GM12865 (cell line): ENCODE data around the gene SETD1A.

ENCODE experiments used
- DNase-seq: peaks from one replicate; pipeline ENCODE4 v3.0.0; 2010; ENCODE audit warnings: low read depth
- H3K4me3 ChIP-seq: 2 replicates; pipeline ENCODE4 v1.5.1; 2011; ENCODE audit warnings: mild to moderate bottlenecking, low read depth, low read length, control low read depth
- CTCF ChIP-seq: IDR thresholded peaks from 2 replicates; pipeline ENCODE4 v1.5.1; 2011; ENCODE audit warnings: low read length, control low read depth, low read depth, inconsistent platforms; ENCODE audit not compliant: insufficient read depth; ENCODE audit errors: missing control alignments

SETD1A gene

GRCh38 chr16:30987581-30988190 is 30.1 kb downstream of the SETD1A start:
- no peak for TF ChIP-seq CTCF
- no peak overlapping the region for H3K4me3 ChIP-seq
- no peak for DNase-seq

GRCh38 chr16:30989469-30990047 is 32.0 kb downstream of the SETD1A start:
- no peak for DNase-seq
- no peak for TF ChIP-seq CTCF
- no peak overlapping the region for H3K4me3 ChIP-seq

GRCh38 chr16:30990105-30990504 is 32.6 kb downstream of the SETD1A start:
- DNase-seq: no peak
- TF ChIP-seq CTCF: no peak
- no peak overlapping the region for H3K4me3 ChIP-seq

GRCh38 chr16:30991052-30991451 is 33.5 kb downstream of the SETD1A start:
- no peak overlapping the region for H3K4me3 ChIP-seq
- TF ChIP-seq CTCF: no peak
- DNase-seq: no peak

GRCh38 chr16:30992276-30992780 is 34.8 kb downstream of the SETD1A start:
- no peak for DNase-seq
- no peak overlapping the region for H3K4me3 ChIP-seq
- TF ChIP-seq CTCF: no peak

- DNase-seq: no peak
- TF ChIP-seq CTCF: no peak
- no peak overlapping the region for H3K4me3 ChIP-seq
Observed at GRCh38 chr16:30992931-30993816, 35.6 kb downstream of the SETD1A start.
